ENCODE results near the gene FOSB. TPM values are rescaled to one million over a fixed set of nuclear protein-coding genes. Genes with fewer than 3 reads are reported as not detected.

FOSB gene
- total and polyA plus RNA-seq, 9 of the 15 experiments (the other 6 are each of a cell fraction or from before 2014, with no cell fraction given), result 0.11 to 2.7 (median 0.73) TPM

DNA sequence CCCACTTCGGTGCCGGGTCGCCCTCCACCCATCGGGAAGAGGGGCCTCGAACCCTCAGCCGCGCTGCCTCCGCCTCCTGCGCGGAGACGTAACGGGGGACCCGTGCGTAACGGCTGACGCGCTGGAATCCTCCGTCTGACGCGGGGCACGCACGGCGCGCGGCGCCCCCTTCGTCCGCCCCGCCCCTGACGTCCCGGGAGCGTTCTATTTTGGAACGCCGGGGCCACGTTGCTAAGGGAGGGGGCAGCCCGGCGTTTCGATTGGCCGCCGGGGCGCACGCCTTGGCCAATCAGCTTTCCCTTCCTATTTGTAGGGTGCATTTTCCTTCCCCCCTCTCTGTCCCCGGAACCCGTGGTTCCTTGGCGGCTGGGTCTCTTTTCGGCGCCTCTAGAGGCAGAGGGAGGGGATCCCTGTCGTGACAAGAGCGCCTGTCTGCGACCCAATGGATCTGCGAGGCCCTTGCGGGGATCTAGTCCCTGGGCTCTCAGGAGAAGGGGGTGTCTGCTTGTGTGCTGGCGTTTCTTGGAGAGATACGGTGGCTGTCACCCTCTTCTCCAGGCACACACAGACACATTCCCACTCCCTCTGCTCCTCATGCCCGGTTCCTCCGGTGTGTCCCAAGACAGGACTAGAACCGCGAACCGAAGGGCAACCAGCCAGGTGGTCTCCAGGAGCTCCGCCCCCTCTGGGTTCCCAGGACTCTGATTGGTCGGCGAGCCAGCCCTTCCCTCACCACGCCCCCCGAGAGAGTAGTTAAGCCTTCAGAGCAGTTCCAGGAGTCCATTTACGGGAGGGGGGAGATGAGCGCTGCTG is 1.5 kb downstream of the FOSB start (continued):
- TF ChIP-seq CBX8 (IDR thresholded peaks at IDR 0.05; ENCODE audit: borderline replicate concordance, extremely low read depth, low read depth, low read length, poor library complexity, severe bottlenecking) (no peak), POU5F1 (IDR thresholded peaks at IDR 0.05; ENCODE audit: borderline replicate concordance, low read depth, low read length, partially characterized antibody) (no peak), NCOR1 (IDR thresholded peaks at IDR 0.05) (no peak), MBD2 (IDR thresholded peaks at IDR 0.05; ENCODE audit: borderline replicate concordance, low read depth) (no peak; the same call in 1 of the 2 replicates), MAZ (CRISPR knock-in tag; conservative IDR thresholded peaks at IDR 0.05 in 1 of 2, IDR thresholded peaks at IDR 0.05 in 1 of 2) (peak; percentile 79 to 80; a peak in 3 of 4 replicates), ZZZ3 (IDR thresholded peaks at IDR 0.05) (no peak), SMAD1 (IDR thresholded peaks at IDR 0.05; ENCODE audit: low read depth, low read length, partially characterized antibody) (peak; percentile 37), RFX7 (CRISPR knock-in tag; IDR thresholded peaks at IDR 0.05) (no peak), CBX3 (IDR thresholded peaks at IDR 0.05; ENCODE audit: borderline replicate concordance in 1 of 2, low read length in 2 of 2) (no peak), PURB (CRISPR knock-in tag; IDR thresholded peaks at IDR 0.05; ENCODE audit: low read depth) (no peak)
- TF ChIP-seq, protein P1, sequence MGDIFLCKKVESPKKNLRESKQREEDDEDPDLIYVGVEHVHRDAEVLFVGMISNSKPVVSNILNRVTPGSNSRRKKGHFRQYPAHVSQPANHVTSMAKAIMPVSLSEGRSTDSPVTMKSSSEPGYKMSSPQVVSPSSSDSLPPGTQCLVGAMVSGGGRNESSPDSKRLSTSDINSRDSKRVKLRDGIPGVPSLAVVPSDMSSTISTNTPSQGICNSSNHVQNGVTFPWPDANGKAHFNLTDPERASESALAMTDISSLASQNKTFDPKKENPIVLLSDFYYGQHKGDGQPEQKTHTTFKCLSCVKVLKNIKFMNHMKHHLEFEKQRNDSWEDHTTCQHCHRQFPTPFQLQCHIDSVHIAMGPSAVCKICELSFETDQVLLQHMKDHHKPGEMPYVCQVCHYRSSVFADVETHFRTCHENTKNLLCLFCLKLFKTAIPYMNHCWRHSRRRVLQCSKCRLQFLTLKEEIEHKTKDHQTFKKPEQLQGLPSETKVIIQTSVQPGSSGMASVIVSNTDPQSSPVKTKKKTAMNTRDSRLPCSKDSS (IDR thresholded peaks at IDR 0.05; ENCODE audit: low read depth, partially characterized antibody), result no peak
- TF ChIP-seq, protein P2, sequence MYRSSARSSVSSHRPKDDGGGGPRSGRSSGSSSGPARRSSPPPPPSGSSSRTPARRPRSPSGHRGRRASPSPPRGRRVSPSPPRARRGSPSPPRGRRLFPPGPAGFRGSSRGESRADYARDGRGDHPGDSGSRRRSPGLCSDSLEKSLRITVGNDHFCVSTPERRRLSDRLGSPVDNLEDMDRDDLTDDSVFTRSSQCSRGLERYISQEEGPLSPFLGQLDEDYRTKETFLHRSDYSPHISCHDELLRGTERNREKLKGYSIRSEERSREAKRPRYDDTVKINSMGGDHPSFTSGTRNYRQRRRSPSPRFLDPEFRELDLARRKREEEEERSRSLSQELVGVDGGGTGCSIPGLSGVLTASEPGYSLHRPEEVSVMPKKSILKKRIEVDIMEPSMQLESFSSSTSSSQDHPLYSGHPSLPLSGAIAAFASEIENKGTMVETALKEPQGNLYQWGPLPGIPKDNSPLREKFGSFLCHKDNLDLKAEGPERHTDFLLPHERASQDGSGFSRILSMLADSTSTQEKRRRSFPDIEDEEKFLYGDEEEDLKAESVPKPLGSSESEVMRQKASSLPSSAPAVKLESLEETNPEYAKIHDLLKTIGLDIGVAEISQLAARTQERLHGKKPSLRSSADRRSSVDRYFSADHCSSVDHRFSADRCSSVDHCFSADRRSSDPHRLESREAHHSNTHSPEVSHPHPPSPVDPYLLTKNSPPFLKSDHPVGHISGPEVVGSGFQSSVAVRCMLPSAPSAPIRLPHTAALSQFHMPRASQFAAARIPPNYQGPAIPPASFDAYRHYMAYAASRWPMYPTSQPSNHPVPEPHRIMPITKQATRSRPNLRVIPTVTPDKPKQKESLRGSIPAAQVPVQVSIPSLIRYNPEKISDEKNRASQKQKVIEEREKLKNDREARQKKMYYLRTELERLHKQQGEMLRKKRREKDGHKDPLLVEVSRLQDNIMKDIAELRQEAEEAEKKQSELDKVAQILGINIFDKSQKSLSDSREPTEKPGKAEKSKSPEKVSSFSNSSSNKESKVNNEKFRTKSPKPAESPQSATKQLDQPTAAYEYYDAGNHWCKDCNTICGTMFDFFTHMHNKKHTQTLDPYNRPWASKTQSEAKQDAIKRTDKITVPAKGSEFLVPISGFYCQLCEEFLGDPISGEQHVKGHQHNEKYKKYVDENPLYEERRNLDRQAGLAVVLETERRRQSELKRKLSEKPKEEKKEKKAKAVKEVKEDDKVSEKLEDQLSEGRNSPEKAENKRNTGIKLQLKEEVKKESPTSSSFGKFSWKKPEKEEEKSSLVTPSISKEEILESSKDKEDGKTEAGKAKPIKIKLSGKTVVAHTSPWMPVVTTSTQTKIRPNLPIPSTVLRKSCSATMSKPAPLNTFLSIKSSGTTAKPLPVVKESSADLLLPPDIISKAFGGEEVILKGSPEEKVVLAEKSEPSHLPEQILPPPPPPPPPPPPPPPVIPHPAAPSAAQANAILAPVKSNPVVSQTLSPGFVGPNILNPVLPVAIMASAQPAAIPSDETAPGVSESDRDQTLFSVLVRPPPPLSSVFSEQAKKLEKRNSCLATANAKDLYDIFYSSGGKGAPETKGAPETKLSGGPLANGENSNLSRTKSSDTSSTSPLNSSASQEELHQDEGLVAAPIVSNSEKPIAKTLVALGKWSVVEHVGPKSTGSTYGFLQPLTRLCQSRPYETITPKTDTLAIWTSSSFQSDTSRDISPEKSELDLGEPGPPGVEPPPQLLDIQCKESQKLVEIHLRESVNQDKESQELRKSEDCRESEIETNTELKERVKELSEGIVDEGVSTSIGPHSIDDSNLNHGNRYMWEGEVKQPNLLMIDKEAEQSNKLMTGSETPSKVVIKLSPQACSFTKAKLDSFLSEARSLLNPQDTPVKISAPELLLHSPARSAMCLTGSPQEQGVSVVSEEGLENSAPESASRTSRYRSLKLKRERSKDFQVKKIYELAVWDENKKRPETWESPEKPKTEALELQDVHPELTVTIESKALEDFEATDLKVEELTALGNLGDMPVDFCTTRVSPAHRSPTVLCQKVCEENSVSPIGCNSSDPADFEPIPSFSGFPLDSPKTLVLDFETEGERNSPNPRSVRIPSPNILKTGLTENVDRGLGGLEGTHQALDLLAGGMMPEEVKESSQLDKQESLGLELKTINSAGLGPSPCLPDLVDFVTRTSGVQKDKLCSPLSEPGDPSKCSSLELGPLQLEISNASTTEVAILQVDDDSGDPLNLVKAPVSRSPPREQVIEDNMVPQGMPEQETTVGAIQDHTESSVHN (IDR thresholded peaks at IDR 0.05; ENCODE audit: borderline replicate concordance in 1 of 2, low read depth in 1 of 2), result peak in 1 of 2 experiments; percentile 21; a peak in 1 of 4 replicates
- TF ChIP-seq, protein P3, sequence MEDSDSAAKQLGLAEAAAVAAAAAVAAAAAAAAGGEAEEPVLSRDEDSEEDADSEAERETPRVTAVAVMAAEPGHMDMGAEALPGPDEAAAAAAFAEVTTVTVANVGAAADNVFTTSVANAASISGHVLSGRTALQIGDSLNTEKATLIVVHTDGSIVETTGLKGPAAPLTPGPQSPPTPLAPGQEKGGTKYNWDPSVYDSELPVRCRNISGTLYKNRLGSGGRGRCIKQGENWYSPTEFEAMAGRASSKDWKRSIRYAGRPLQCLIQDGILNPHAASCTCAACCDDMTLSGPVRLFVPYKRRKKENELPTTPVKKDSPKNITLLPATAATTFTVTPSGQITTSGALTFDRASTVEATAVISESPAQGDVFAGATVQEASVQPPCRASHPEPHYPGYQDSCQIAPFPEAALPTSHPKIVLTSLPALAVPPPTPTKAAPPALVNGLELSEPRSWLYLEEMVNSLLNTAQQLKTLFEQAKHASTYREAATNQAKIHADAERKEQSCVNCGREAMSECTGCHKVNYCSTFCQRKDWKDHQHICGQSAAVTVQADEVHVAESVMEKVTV (CRISPR knock-in tag; IDR thresholded peaks at IDR 0.05), result no peak
